HCT116 (cell line): ENCODE results near the gene CALD1. TPM values are rescaled to one million over a fixed set of nuclear protein-coding genes. Genes with fewer than 3 reads are reported as not detected.

Experiments used
- ATAC-seq: fragments of 200-7000 bp; cut with Tn5 transposase; 2 replicates; pipeline ENCODE4 v1.9.1; 2020; ENCODE audit warnings: mild to moderate bottlenecking, moderate library complexity
- BruUV-seq: library from RNA; stranded (reverse); fragments of 400-500 nt; replicated peaks from 2 replicates; lab custom pipeline; 2021; lab: Mats Ljungman, UMichigan
- CTCF ChIA-PET: fragments of 300-600 bp; sonication (Branson Sonifier 250); formaldehyde crosslinking; loops from one replicate; lab custom pipeline; 2021; ENCODE audit warnings: antibody characterized with exemption; lab: Charles Lee
- POLR2A ChIA-PET: fragments of 300-600, 350-600 bp; sonication (Branson Sonifier 250); formaldehyde crosslinking; loops from one replicate; lab custom pipeline; 2021; ENCODE audit warnings: antibody characterized with exemption; lab: Charles Lee
- RAD21 ChIA-PET, 2 experiments: fragments of 300-600 bp; sonication (Branson Sonifier 250); formaldehyde crosslinking; loops; one replicate each; lab custom pipeline; 2023; ENCODE audit warnings: low total read pairs in 2 of 2; ENCODE audit not compliant: uncharacterized antibody in 2 of 2, unreplicated experiment in 2 of 2, low non-redundant PET in 1 of 2; lab: Charles Lee
- DNase-seq: peaks from one replicate; pipeline ENCODE4 v3.0.0-alpha.2; 2010; ENCODE audit warnings: low read depth, low spot score
- H2AFZ ChIP-seq: fragments of 200-600 bp; shearing (Covaris generic), sonication (generic); 2 replicates; pipeline ENCODE4 v1.6.1; 2017; ENCODE audit warnings: low read depth, mixed run types, mixed read lengths, antibody characterized with exemption, low read length; ENCODE audit not compliant: poor library complexity, severe bottlenecking
- H3K27ac ChIP-seq: 2 replicates; pipeline ENCODE4 v1.5.1; 2012; ENCODE audit warnings: low read depth, low read length
- H3K27me3 ChIP-seq: fragments of 200-600 bp; sonication (generic); 2 replicates; pipeline ENCODE4 v1.6.1; 2016; ENCODE audit warnings: mixed run types, low read length, mixed read lengths; ENCODE audit not compliant: insufficient read depth
- H3K36me3 ChIP-seq, 2 experiments: fragments of 200-500 bp in 1 of 2; fragments of 200-600 bp in 1 of 2; sonication (Bioruptor generic) in 1 of 2; sonication (generic) in 1 of 2; 2 replicates each; pipeline versions ENCODE4 v1.5.1 to v1.6.1; 2014 to 2016; ENCODE audit warnings: low read length in 2 of 2, inconsistent platforms in 1 of 2, mixed read lengths in 1 of 2, mixed run types in 1 of 2; ENCODE audit not compliant: insufficient read depth in 2 of 2, control insufficient read depth in 1 of 2
- H3K4me1 ChIP-seq, 2 experiments: fragments of 200-600 bp in 1 of 2; sonication (generic) in 1 of 2; 2 replicates each; pipeline versions ENCODE4 v1.5.1 to v1.6.1; 2012 to 2017; ENCODE audit warnings: low read length in 2 of 2, inconsistent platforms in 1 of 2, mild to moderate bottlenecking in 1 of 2, mixed read lengths in 1 of 2, mixed run types in 1 of 2, moderate library complexity in 1 of 2; ENCODE audit not compliant: insufficient read depth in 2 of 2, control insufficient read depth in 1 of 2
- H3K4me2 ChIP-seq: fragments of 200-600 bp; sonication (generic); 2 replicates; pipeline ENCODE4 v1.6.1; 2017; ENCODE audit warnings: mixed run types, low read length, mixed read lengths
- H3K4me3 ChIP-seq, 2 experiments: fragments of 200-600 bp in 1 of 2; sonication (generic) in 1 of 2; replicated peaks in 1 of 2; 2 replicates each; pipeline ENCODE4 v1.5.1; 2011 to 2016; ENCODE audit warnings: low read length in 2 of 2, control low read depth in 1 of 2, low read depth in 1 of 2, mild to moderate bottlenecking in 1 of 2, mixed read lengths in 1 of 2, mixed run types in 1 of 2
- H3K79me2 ChIP-seq: fragments of 200-600 bp; sonication (generic); 2 replicates; pipeline ENCODE4 v1.6.1; 2017; ENCODE audit warnings: mild to moderate bottlenecking, mixed run types, low read length, moderate library complexity, mixed read lengths; ENCODE audit not compliant: insufficient read depth
- H3K9ac ChIP-seq: fragments of 200-600 bp; sonication (generic); 2 replicates; pipeline ENCODE4 v1.6.1; 2016; ENCODE audit warnings: low read length, mixed read lengths
- H3K9me2 ChIP-seq: fragments of 200-600 bp; sonication (generic), shearing (Covaris generic); 2 replicates; pipeline ENCODE4 v1.6.1; 2017; ENCODE audit warnings: mixed run types, mild to moderate bottlenecking, moderate library complexity; ENCODE audit not compliant: insufficient read depth
- H3K9me3 ChIP-seq, 2 experiments: fragments of 200-500 bp in 1 of 2; fragments of 200-600 bp in 1 of 2; sonication (Bioruptor generic) in 1 of 2; sonication (generic) in 1 of 2; 2 replicates each; pipeline ENCODE4 v1.6.1; 2014 to 2017; ENCODE audit warnings: low read length in 2 of 2, mixed read lengths in 2 of 2, inconsistent platforms in 1 of 2, low read depth in 1 of 2, mild to moderate bottlenecking in 1 of 2, mixed run types in 1 of 2, moderate library complexity in 1 of 2; ENCODE audit not compliant: control insufficient read depth in 1 of 2, insufficient read depth in 1 of 2
- H4K20me1 ChIP-seq: fragments of 200-600 bp; sonication (generic), shearing (Covaris generic); 2 replicates; pipeline ENCODE4 v1.6.1; 2017; ENCODE audit warnings: mixed run types, mild to moderate bottlenecking, moderate library complexity; ENCODE audit not compliant: insufficient read depth
- ATF3 ChIP-seq: IDR thresholded peaks from 2 replicates; pipeline ENCODE4 v1.6.1; 2012
- CBX3 ChIP-seq: IDR thresholded peaks from 2 replicates; pipeline ENCODE4 v1.6.1; 2012; ENCODE audit warnings: low read depth
- EGR1 ChIP-seq: IDR thresholded peaks from 2 replicates; pipeline ENCODE4 v1.6.1; 2012; ENCODE audit warnings: low read depth
- ELF1 ChIP-seq: IDR thresholded peaks from 2 replicates; pipeline ENCODE4 v1.6.1; 2012; ENCODE audit warnings: low read depth, borderline replicate concordance
- EZH2 ChIP-seq: fragments of 200-600 bp; sonication (generic); IDR thresholded peaks from 2 replicates; pipeline ENCODE4 v1.6.1; 2017; ENCODE audit warnings: antibody characterized with exemption, mixed run types
- EZH2phosphoT487 ChIP-seq: fragments of 200-600 bp; IDR thresholded peaks from 2 replicates; pipeline ENCODE4 v1.6.1; 2018; ENCODE audit warnings: antibody characterized with exemption, borderline replicate concordance
- FOSL1 ChIP-seq: IDR thresholded peaks from 2 replicates; pipeline ENCODE4 v1.6.1; 2012; ENCODE audit warnings: low read depth
- JUND ChIP-seq: IDR thresholded peaks from 2 replicates; pipeline ENCODE4 v1.6.1; 2012
- MAX ChIP-seq: IDR thresholded peaks from 2 replicates; pipeline ENCODE4 v1.6.1; 2012
- POLR2A ChIP-seq: IDR thresholded peaks from 2 replicates; pipeline ENCODE4 v1.7.0; 2011; ENCODE audit warnings: borderline replicate concordance; ENCODE audit not compliant: insufficient read depth, insufficient read length; ENCODE audit errors: extremely low read depth
- POLR2AphosphoS5 ChIP-seq: IDR thresholded peaks from 2 replicates; pipeline ENCODE4 v1.6.1; 2011; ENCODE audit warnings: mild to moderate bottlenecking, low read depth, low read length, moderate library complexity
- RAD21 ChIP-seq: IDR thresholded peaks from 2 replicates; pipeline ENCODE4 v1.6.1; 2012; ENCODE audit warnings: low read depth, mild to moderate bottlenecking
- REST ChIP-seq: IDR thresholded peaks from 2 replicates; pipeline ENCODE4 v1.6.1; 2012; ENCODE audit warnings: low read depth
- SP1 ChIP-seq: IDR thresholded peaks from 2 replicates; pipeline ENCODE4 v1.6.1; 2012; ENCODE audit warnings: low read depth
- SRF ChIP-seq: IDR thresholded peaks from 2 replicates; pipeline ENCODE4 v1.6.1; 2012; ENCODE audit warnings: low read depth
- TCF7L2 ChIP-seq: IDR thresholded peaks from 2 replicates; pipeline ENCODE4 v1.7.0; 2011; ENCODE audit warnings: borderline replicate concordance, inconsistent platforms; ENCODE audit not compliant: insufficient read depth, insufficient read length; ENCODE audit errors: extremely low read depth
- YY1 ChIP-seq: IDR thresholded peaks from 2 replicates; pipeline ENCODE4 v1.6.1; 2011; ENCODE audit warnings: low read length, low read depth, moderate library complexity, mild to moderate bottlenecking; ENCODE audit not compliant: insufficient replicate concordance; ENCODE audit errors: extremely low read depth
- ZNF274 ChIP-seq: fragments of 200-500 bp; sonication (Bioruptor generic); IDR thresholded peaks from 2 replicates; pipeline ENCODE4 v1.6.1; 2014; ENCODE audit warnings: mild to moderate bottlenecking, low read depth, low read length, inconsistent platforms
- intact Hi-C: fragments of 100-400 bp; cut with micrococcal nuclease; formaldehyde crosslinking; loops from 2 replicates; pipeline ENCODE4 v1.10.0; 2022
- total RNA-seq: library from RNA; stranded (reverse); gene quantifications from one replicate; pipeline ENCODE4 v1.2.1, GENCODE V29; 2021; ENCODE audit not compliant: unreplicated experiment

Gene CALD1
- total RNA-seq, 1 experiment from 2014 or later: 66.8 TPM

GRCh38 chr7:134767520-134768168, 11.8 kb upstream of the CALD1 start:
- ChIA-PET CTCF (interaction anchor here (1.0 kb wide), 1 partner anchor 12 kb away, joined by 3 read pairs; no protein-coding TSS in a partner anchor), RAD21 (no interaction called here)

GRCh38 chr7:134768243-134768642, 11.2 kb upstream of the CALD1 start:
- CTCF ChIA-PET: no interaction called here
- POLR2A ChIA-PET: no interaction called here
- ATAC-seq: no peak
- no peak overlapping the region for H3K9ac ChIP-seq
- no peaks in the 10 kb centered on the region for H3K9me3 ChIP-seq
- H3K27me3 ChIP-seq: no peaks in the 10 kb centered on the region
- no peaks in the 10 kb centered on the region for H4K20me1 ChIP-seq
- no peaks in the 10 kb centered on the region for H3K9me2 ChIP-seq
- H3K4me1 ChIP-seq: no peaks in the 10 kb centered on the region
- H3K27ac ChIP-seq: no peak overlapping the region
- H3K4me2 ChIP-seq: no peak overlapping the region
- intact Hi-C loops: no loop called here
- H2AFZ ChIP-seq: no peak overlapping the region
- DNase-seq: no peak
- no peaks in the 10 kb centered on the region for H3K36me3 ChIP-seq
- H3K79me2 ChIP-seq: no peaks in the 10 kb centered on the region
- RAD21 ChIA-PET: no interaction called here
- no peak overlapping the region for H3K4me3 ChIP-seq
- BruUV-seq: no TSS peak
- no peak for TF ChIP-seq REST
- no peak for TF ChIP-seq SP1
- TF ChIP-seq TCF7L2: no peak
- no peak for TF ChIP-seq EZH2phosphoT487
- TF ChIP-seq EGR1: no peak
- TF ChIP-seq ZNF274: no peak
- no peak for TF ChIP-seq ATF3
- TF ChIP-seq POLR2AphosphoS5: no peak
- no peak for TF ChIP-seq ELF1
- no peak for TF ChIP-seq JUND
- no peak for TF ChIP-seq RAD21
- TF ChIP-seq CBX3: no peak
- TF ChIP-seq YY1: no peak
- TF ChIP-seq FOSL1: no peak
- no peak for TF ChIP-seq EZH2
- TF ChIP-seq POLR2A: no peak

More at GRCh38 chr7:134767520-134768168, 11.8 kb upstream of the CALD1 start:
- DNase-seq (no peak), ATAC-seq (no peak)
- TF ChIP-seq ELF1 (no peak), CBX3 (no peak), SRF (no peak), MAX (no peak), EGR1 (no peak)
- H3K79me2 ChIP-seq: no peaks in the 10 kb centered on the region
- no peaks in the 10 kb centered on the region for H3K9me3 ChIP-seq
- H3K9ac ChIP-seq: no peak overlapping the region
- no peaks in the 10 kb centered on the region for H3K9me2 ChIP-seq
- no peak overlapping the region for H3K4me2 ChIP-seq
- no peak overlapping the region for H3K4me3 ChIP-seq
- no TSS peak for BruUV-seq
- no peaks in the 10 kb centered on the region for H3K36me3 ChIP-seq
- H3K27ac ChIP-seq: no peak overlapping the region
- H3K4me1 ChIP-seq: no peaks in the 10 kb centered on the region
- intact Hi-C loops: no loop called here
- H4K20me1 ChIP-seq: no peaks in the 10 kb centered on the region
- no peak overlapping the region for H2AFZ ChIP-seq
- H3K27me3 ChIP-seq: no peaks in the 10 kb centered on the region
- POLR2A ChIA-PET: no interaction called here
